LNCaP clone FGC (cell line): ENCODE data around the gene NID2.

Experiments
- DNase-seq: peaks from one replicate; pipeline ENCODE4 v3.0.0-alpha.2; 2011; ENCODE audit warnings: low read depth
- H3K4me3 ChIP-seq: 2 replicates; pipeline ENCODE4 v1.5.1; 2011; ENCODE audit warnings: mild to moderate bottlenecking, low read depth, low read length, control low read depth
- TF ChIP-seq, protein P1 (sequence below): IDR thresholded peaks from 2 replicates; pipeline ENCODE4 v1.5.1; 2012; ENCODE audit warnings: mild to moderate bottlenecking; ENCODE audit not compliant: control insufficient read depth, insufficient read depth; ENCODE audit errors: extremely low read depth

The NID2 gene

DNA sequence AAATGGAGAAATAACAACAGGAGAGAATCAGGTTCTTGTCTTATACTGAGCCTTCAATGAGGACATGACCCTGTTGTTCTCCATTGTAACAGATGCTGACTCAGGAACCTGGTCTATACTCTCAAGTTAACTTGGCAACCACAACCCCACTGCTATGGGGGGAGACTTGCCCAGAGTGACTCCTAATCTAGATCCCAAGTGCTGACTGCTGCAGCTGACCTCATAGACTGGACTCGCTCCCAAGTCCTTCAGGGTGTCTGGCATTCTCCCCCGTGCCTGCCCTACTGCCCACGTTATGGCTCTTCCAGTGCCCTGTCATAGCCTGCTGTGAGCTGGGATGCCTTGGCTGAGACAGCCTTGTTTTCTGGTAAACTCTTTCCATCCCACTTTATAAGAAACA is 37.1 kb downstream of the NID2 start:
- no peak for DNase-seq
- TF ChIP-seq, protein P1, sequence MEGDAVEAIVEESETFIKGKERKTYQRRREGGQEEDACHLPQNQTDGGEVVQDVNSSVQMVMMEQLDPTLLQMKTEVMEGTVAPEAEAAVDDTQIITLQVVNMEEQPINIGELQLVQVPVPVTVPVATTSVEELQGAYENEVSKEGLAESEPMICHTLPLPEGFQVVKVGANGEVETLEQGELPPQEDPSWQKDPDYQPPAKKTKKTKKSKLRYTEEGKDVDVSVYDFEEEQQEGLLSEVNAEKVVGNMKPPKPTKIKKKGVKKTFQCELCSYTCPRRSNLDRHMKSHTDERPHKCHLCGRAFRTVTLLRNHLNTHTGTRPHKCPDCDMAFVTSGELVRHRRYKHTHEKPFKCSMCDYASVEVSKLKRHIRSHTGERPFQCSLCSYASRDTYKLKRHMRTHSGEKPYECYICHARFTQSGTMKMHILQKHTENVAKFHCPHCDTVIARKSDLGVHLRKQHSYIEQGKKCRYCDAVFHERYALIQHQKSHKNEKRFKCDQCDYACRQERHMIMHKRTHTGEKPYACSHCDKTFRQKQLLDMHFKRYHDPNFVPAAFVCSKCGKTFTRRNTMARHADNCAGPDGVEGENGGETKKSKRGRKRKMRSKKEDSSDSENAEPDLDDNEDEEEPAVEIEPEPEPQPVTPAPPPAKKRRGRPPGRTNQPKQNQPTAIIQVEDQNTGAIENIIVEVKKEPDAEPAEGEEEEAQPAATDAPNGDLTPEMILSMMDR: no peak
- no peak overlapping the region for H3K4me3 ChIP-seq

DNA sequence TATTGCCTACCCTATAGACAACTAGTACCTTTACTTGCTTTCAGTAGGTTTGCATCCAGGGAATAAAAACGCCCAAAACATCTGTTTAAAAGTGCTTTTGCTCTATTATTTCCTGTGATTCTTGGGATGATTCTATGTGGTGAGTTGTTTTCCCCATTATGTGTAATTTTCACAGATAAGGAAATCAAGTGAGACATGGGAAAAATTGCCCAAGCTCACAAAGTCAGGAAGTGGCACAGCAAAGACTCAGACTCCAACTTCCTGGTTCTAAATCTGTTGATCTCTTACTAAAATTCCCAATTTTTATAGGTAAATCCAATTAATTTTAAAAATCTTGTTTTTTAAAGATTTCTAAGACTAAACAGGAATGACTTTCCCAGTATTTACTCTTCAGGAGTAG is 39.0 kb downstream of the NID2 start:
- H3K4me3 ChIP-seq: no peak overlapping the region
- TF ChIP-seq, protein P1: no peak
- DNase-seq: no peak

DNA sequence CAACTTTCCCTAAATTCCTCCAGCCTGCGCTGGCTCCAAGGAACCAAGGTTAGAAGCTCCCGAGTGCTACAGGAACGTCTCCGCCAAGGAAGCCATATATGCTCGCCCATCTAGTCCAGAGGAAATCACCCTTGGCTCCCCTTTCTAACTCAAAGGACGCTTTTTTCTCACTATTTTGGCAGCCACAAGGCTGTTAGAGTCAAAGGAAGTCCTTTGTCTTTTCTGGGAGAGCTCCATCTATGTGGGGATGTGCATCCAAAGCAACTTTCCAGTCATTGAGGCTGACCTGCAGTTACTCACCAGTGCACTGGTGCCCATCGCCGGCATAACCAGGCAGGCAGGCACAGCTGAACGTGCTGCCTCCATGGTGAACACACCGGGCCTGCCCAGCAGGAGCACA is 42.0 kb downstream of the NID2 start:
- no peak for DNase-seq
- TF ChIP-seq, protein P1: no peak
- H3K4me3 ChIP-seq: no peak overlapping the region

DNA sequence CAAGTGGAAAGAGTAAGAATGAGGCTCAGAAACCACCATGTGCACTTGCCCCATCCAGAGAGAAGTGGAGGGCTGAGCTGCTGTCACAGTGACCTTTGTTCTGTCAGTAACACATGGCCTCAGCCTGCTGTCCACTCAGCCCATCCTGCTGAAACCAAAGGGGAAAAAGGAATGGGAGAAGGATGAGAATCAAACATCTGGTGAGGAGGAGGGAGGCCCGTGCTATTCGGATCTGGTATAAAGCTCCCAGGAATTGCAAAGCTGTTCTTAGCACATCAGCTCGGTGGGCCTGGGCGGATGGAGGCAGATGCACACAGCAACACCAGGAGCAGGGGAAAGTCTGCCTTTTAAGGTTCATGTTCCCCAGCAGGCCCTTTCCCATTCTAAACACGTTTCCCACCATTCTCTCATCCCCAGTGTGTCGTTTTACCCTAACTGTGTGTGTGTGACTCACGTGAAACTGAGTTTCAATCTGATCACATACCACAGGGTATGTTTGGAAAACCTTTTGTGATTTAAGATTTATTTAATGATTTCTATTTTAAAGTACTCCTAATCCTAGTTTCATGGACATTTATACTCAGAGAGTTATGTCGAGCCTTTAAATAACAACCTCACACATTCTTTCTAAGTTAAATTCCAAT is 42.7 kb downstream of the NID2 start:
- TF ChIP-seq, protein P1: no peak
- DNase-seq: no peak
- no peak overlapping the region for H3K4me3 ChIP-seq

DNA sequence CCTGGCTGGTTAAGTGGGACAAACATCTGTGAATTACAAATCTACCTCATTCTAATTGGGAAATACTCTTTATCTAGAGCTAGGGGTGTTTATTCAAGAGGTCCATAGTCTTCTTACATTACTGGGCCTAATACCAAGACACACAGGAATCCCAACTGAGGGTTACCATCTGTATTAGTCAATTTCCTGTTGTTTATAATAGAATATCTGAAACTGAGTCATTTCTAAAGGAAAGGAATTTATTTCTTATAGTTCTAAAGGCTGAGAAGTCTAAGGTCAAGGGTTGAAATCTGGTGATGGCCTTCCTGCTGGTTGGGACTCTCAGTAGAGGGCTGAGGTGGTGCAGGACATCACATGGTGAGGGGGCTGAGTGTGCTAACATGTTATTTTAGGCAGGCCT is 43.5 kb downstream of the NID2 start:
- H3K4me3 ChIP-seq: no peak overlapping the region
- TF ChIP-seq, protein P1: no peak
- no peak for DNase-seq

DNA sequence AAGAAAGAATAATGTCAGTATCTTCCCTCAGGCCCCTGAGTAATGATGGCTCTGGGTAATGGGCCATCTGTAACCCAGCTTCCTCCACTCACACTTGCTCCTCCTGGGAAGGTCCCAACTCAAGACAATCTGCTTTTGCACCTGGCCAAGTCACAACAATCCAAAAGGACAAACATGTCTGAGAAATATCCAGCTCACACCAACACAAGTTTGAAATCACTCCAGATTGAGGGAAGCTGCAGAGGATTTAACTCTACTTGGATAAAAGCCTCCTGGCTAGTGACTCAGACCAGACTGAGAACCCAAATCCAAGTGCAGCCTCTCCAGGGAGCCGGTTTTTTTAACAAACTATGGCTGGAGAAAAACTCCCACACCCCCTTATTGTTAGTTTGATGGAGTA is 45.3 kb downstream of the NID2 start:
- TF ChIP-seq, protein P1: no peak
- no peak overlapping the region for H3K4me3 ChIP-seq
- no peak for DNase-seq

DNA sequence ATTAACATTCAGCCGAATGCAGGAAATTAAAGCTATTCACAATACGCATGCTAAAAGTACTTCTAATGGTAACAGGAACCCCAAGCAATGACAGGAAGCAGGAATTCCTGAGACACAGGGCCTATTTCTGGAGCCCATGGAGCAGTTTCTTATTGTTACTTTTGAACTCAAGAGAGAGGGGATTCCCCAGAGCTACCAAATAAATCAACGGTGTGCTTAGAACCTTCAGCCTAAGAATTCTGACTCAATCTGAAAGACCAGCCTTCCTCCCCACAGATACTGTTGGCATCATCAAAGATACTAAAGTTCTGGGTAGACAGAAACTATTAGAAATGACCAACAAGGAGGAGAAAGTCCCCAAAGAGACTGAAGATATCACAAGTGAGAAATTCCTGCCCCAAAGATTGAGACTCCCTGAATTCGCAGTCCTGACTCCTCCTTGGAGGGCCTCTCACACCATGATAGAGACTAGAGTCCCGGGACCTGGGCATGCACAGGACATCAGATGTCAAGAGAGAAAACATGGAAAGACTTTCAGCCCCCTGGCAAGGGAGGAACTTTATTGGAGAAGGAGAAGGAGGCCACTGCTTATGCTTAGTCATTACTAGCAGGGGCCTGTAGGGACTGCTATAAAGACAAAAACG is 46.8 kb downstream of the NID2 start:
- TF ChIP-seq, protein P1: no peak
- no peak overlapping the region for H3K4me3 ChIP-seq
- no peak for DNase-seq
